C4-2B (cell line): Measurements from ENCODE around the gene GABPB2.

Experiments
- ZFX ChIP-seq: fragments of 450-650 bp; IDR thresholded peaks from 2 replicates; pipeline ENCODE4 v1.6.1; 2017
- TF ChIP-seq, protein P1 (sequence below): fragments of 450-650 bp; conservative IDR thresholded peaks from 2 replicates; pipeline ENCODE4 v1.5.1; 2017; ENCODE audit warnings: mild to moderate bottlenecking

DNA sequence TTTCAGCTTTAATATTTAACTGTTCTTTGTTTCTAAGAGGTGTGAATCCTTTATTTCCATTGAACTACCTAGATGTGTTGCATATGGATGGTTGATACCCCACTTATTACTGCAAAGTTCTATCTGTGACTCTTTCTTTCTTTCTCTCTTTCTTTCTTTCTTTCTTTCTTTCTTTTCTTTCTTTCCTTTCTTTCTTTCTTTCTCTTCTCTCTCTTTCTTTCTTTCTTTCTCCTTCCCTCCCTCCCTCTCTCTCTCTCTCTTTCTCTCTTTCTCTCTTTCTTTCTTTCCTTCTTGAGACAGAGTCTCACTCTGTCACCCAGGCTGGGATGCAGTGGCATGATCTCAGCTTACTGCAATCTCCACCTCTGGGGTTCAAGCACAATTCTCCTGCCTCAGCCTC lies 34.1 kb downstream of the GABPB2 start:
- TF ChIP-seq, protein P1, sequence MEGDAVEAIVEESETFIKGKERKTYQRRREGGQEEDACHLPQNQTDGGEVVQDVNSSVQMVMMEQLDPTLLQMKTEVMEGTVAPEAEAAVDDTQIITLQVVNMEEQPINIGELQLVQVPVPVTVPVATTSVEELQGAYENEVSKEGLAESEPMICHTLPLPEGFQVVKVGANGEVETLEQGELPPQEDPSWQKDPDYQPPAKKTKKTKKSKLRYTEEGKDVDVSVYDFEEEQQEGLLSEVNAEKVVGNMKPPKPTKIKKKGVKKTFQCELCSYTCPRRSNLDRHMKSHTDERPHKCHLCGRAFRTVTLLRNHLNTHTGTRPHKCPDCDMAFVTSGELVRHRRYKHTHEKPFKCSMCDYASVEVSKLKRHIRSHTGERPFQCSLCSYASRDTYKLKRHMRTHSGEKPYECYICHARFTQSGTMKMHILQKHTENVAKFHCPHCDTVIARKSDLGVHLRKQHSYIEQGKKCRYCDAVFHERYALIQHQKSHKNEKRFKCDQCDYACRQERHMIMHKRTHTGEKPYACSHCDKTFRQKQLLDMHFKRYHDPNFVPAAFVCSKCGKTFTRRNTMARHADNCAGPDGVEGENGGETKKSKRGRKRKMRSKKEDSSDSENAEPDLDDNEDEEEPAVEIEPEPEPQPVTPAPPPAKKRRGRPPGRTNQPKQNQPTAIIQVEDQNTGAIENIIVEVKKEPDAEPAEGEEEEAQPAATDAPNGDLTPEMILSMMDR, result no peak
- TF ChIP-seq ZFX, result no peak
